ENCODE measurements around the gene NXNL2.

GRCh38 chr9:88523056-88523455 is 11.9 kb upstream of the NXNL2 start:
- TF ChIP-seq EZH2phosphoT487 (conservative IDR thresholded peaks at IDR 0.05; ENCODE audit: low read length), result no peak
- no peak for TF ChIP-seq CTCF (IDR thresholded peaks at IDR 0.05; ENCODE audit: insufficient read depth, low read length, poor library complexity, severe bottlenecking)
